Activated CD4-positive, alpha-beta memory T cell treated with anti-CD3 and anti-CD28 coated beads for 36 hours (primary cell): Measurements from ENCODE around the gene RAB11FIP2. TPM values are rescaled to one million over a fixed set of nuclear protein-coding genes. Genes with fewer than 3 reads are reported as not detected.
"Not testable (repeated sequence)": the region's sequence is repeated elsewhere in the genome, so short reads cannot be mapped to it uniquely, and the experiment has no call there.

ENCODE experiments used
- CTCF ChIA-PET: fragments of 350-600 bp; sonication (Branson Sonifier 250); formaldehyde crosslinking; loops from one replicate; lab custom pipeline; 2021; ENCODE audit warnings: antibody characterized with exemption, inconsistent platforms; lab: Charles Lee
- POLR2A ChIA-PET: fragments of 350-600 bp; sonication (Branson Sonifier 250); formaldehyde crosslinking; loops from one replicate; lab custom pipeline; 2021; ENCODE audit warnings: antibody characterized with exemption; lab: Charles Lee
- DNase-seq: peaks from one replicate; pipeline ENCODE4 v3.0.0-alpha.2; 2020
- H3K27ac Mint-ChIP-seq: one replicate; pipeline ENCODE4 v1.8.0; 2021; ENCODE audit warnings: mixed read lengths
- H3K27me3 Mint-ChIP-seq: one replicate; pipeline ENCODE4 v1.8.0; 2021; ENCODE audit warnings: mixed read lengths
- H3K36me3 Mint-ChIP-seq: one replicate; pipeline ENCODE4 v1.8.0; 2021; ENCODE audit warnings: mixed read lengths
- H3K4me1 Mint-ChIP-seq: one replicate; pipeline ENCODE4 v1.8.0; 2021; ENCODE audit warnings: low read depth, mixed read lengths
- H3K4me3 Mint-ChIP-seq: one replicate; pipeline ENCODE4 v1.8.0; 2021; ENCODE audit warnings: mild to moderate bottlenecking, mixed read lengths
- H3K9me3 Mint-ChIP-seq: one replicate; pipeline ENCODE4 v1.8.0; 2021; ENCODE audit warnings: mixed read lengths
- intact Hi-C: fragments of 100-400 bp; cut with micrococcal nuclease; formaldehyde crosslinking; loops from one replicate; pipeline ENCODE4 v1.15.1; 2023
- total RNA-seq, 2 experiments: library from RNA; stranded (reverse); gene quantifications; one replicate each; pipeline ENCODE4 v1.2.3, GENCODE V29; 2021

Gene RAB11FIP2, protein sequence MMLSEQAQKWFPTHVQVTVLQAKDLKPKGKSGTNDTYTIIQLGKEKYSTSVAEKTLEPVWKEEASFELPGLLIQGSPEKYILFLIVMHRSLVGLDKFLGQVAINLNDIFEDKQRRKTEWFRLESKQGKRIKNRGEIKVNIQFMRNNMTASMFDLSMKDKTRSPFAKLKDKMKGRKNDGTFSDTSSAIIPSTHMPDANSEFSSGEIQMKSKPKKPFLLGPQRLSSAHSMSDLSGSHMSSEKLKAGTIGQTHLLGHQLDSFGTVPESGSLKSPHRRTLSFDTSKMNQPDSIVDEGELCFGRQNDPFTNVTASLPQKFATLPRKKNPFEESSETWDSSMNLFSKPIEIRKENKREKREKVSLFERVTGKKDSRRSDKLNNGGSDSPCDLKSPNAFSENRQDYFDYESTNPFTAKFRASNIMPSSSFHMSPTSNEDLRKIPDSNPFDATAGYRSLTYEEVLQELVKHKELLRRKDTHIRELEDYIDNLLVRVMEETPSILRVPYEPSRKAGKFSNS
- 1 to 10 TPM; 7.5 to 9.4 TPM for total RNA-seq

DNA sequence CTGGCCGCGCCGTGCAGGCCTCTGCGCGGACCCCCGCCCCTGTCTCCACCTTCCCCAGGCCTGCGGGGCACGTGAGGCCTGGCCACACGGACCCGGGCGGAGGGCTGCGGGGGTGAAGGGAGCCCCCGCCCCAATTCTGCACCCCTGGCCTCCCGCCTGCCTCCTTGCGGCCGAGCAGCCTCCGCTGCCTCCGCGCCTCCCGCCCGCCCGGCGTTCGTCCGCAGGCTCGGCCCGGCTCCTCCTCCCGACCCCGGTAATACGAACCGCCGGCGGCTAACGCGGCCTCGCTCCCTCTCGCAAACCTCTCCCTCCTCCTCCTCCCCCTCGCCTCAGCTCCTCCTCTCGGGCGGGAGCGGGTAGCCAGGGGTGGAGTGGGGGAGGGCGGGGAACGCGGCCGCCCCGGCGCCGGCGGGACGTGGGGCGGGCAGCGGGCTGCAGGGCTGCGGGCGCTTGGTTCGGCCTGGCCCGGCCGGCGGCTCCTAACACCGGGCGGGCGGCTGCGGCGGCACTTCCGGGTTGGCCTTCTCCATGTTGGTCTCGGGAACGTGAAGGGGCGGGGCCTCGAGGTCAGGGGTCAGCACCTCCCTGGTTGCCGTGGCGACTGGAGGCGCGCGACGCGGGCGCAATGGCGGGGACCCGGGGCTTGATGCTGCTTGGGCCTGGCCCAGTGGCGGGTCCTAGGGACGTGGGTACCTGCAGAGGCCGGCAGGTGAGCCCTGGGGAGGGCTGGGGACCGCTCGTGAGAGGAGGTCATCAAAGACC lies at the start of gene RAB11FIP2:
RAB11FIP2 (minus strand) TSS at position 547 of the 762 bp plus-strand sequence. CDS start 778 bp downstream, outside the sequence.
- H3K4me1 Mint-ChIP-seq = peaks cover 36% of the 10 kb centered on the region
- ChIA-PET POLR2A (no interaction called here), CTCF (no interaction called here)
- H3K9me3 Mint-ChIP-seq = no peaks in the 10 kb centered on the region
- peak; percentile 96 for DNase-seq
- intact Hi-C loops = loop anchor here (2.0 to 10.0 kb wide), 4 partner anchors 44 to 708 kb away; partner anchors contain the start of genes CACUL1, FAM204A and PDZD8
- H3K27me3 Mint-ChIP-seq = no peaks in the 10 kb centered on the region
- H3K4me3 Mint-ChIP-seq = peak within 1 kb of the TSS; percentile 89
- no peaks in the 10 kb centered on the region for H3K36me3 Mint-ChIP-seq
- H3K27ac Mint-ChIP-seq = peak within 1 kb of the TSS; percentile 56

DNA sequence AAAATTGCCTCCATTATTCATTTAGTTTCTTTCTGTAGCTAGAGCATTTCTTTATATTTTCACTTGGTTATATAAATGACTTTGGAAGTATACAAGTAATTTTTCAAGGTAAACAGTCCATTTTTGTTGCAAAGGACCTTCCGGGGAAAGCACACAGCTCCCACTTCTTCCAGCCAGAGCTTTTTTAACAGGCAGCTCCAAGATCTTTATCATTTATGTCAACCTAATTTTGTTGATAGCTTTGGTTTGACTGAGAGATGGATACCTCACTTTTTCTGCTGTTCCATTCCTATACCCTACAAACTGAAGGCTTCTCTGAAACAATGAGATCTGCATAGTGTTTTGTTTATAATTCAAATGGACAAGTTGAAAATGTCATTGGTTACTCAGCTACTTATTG lies 49.3 kb upstream of the RAB11FIP2 start:
- Mint-ChIP-seq H3K27ac (no peak overlapping the region), H3K4me3 (no peak overlapping the region), H3K9me3 (no peaks in the 10 kb centered on the region), H3K36me3 (no peaks in the 10 kb centered on the region), H3K4me1 (no peaks in the 10 kb centered on the region), H3K27me3 (peaks cover 5% of the 10 kb centered on the region)
- CTCF ChIA-PET = no interaction called here
- POLR2A ChIA-PET = no interaction called here
- no peak for DNase-seq
- intact Hi-C loops = no loop called here

DNA sequence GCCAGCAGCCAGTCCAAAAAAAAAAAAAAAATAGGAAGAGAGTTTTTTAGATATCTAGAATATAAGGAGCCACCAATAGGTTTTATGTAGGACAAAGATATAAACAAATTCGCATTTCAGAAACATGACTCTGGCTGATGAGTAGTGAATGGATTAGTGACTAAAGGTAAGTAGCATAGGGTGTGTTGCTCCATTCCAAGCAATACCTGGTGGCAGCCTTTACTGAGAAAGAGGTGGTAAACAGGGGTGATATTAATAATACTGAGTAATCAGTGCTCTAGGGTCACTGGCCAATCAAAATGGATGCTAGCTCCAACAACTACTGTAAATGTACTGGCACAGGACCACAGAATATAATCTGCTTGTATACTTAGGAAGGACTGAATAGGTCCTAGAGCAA lies 45.5 kb upstream of the RAB11FIP2 start:
- H3K4me3 Mint-ChIP-seq = no peak overlapping the region
- intact Hi-C loops = no loop called here
- POLR2A ChIA-PET = no interaction called here
- peaks cover 3% of the 10 kb centered on the region for H3K27me3 Mint-ChIP-seq
- H3K36me3 Mint-ChIP-seq = no peaks in the 10 kb centered on the region
- CTCF ChIA-PET = no interaction called here
- no peaks in the 10 kb centered on the region for H3K9me3 Mint-ChIP-seq
- no peak for DNase-seq
- no peaks in the 10 kb centered on the region for H3K4me1 Mint-ChIP-seq
- H3K27ac Mint-ChIP-seq = no peak overlapping the region

DNA sequence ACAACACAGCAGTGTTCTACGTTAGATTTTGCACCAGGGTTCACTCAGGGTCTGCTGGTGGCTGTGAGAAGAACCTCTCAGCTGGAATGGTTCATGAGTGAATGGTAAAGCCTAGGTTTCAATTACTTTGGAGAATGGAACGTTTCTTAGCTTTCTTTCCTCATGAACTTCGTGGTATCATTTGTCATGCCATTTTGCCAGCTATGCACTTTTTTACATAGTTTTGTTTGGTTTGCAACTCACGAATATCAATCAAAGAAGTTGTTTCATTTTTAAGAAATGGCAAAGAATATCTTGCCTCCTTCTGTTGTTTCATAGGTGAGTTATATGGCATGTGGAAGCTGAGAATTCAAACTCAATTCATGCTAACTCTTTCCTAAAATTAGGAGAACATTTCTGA lies 34.1 kb upstream of the RAB11FIP2 start:
- Mint-ChIP-seq H3K4me1 (no peaks in the 10 kb centered on the region), H3K4me3 (no peak overlapping the region), H3K9me3 (peaks cover 9% of the 10 kb centered on the region), H3K27ac (no peak overlapping the region), H3K36me3 (peaks cover 3% of the 10 kb centered on the region), H3K27me3 (peaks cover 10% of the 10 kb centered on the region)
- ChIA-PET POLR2A (no interaction called here), CTCF (no interaction called here)
- intact Hi-C loops = no loop called here
- no peak for DNase-seq

DNA sequence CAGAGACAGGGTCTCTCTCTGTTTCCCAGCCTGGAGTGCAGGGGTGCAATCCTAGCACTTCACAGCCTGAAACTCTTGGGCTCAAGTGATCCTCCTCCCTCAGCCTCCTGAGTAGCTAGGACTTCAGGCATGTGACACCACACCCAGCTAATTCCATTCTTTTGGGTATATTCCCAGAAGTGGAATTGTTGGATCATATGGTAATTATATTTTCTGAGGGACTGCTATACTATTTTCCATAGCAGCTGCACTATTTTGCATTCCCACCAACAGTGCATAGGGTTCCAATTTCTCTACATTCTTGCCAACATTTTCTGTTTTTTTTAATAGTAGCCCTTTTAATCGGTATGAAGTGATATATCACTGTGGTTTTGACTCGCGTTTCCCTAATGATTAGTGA lies 30.0 kb upstream of the RAB11FIP2 start:
- no peak overlapping the region for H3K27ac Mint-ChIP-seq
- DNase-seq = no peak
- H3K36me3 Mint-ChIP-seq = no peaks in the 10 kb centered on the region
- H3K4me1 Mint-ChIP-seq = no peaks in the 10 kb centered on the region
- no peak overlapping the region for H3K4me3 Mint-ChIP-seq
- ChIA-PET POLR2A (no interaction called here), CTCF (no interaction called here)
- peaks cover 14% of the 10 kb centered on the region for H3K27me3 Mint-ChIP-seq
- intact Hi-C loops = no loop called here
- H3K9me3 Mint-ChIP-seq = no peaks in the 10 kb centered on the region

DNA sequence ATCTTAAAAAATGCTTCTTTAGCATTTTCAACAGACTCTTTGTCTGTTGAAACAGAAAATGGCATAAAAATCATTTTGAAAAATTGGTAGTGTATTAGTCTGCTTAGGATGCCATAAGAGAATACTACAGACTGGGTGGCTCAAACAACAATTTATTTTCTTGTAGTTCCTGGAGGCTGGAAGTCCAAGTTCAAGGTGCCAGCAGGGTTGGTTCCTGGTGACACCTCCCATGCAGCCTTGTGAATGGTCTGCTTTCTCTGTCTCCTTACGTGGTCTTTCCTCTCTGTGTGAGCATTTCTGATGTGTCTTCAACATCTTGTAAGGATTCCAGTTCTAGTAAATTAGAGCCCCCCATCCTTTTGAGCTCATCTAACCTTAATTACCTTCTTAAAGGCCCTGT lies 26.1 kb upstream of the RAB11FIP2 start:
- intact Hi-C loops = no loop called here
- no peak overlapping the region for H3K4me3 Mint-ChIP-seq
- no peak overlapping the region for H3K27ac Mint-ChIP-seq
- ChIA-PET POLR2A (no interaction called here), CTCF (no interaction called here)
- no peaks in the 10 kb centered on the region for H3K9me3 Mint-ChIP-seq
- H3K4me1 Mint-ChIP-seq = no peaks in the 10 kb centered on the region
- DNase-seq = no peak
- no peaks in the 10 kb centered on the region for H3K36me3 Mint-ChIP-seq
- peaks cover 21% of the 10 kb centered on the region for H3K27me3 Mint-ChIP-seq

DNA sequence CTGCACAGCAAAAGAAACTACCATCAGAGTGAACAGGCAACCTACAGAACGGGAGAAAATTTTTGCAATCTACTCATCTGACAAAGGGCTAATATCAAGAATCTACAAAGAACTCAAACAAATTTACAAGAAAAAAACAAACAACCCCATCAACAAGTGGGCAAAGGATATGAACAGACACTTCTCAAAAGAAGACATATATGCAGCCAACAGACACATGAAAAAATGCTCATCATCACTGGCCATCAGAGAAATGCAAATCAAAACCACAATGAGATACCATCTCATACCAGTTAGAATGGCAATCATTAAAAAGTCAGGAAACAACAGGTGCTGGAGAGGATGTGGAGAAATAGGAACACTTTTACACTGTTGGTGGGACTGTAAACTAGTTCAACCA lies 20.6 kb upstream of the RAB11FIP2 start:
- POLR2A ChIA-PET, H3K9me3 Mint-ChIP-seq, intact Hi-C loops, H3K27ac Mint-ChIP-seq, H3K36me3 Mint-ChIP-seq, DNase-seq, CTCF ChIA-PET, H3K4me3 Mint-ChIP-seq, H3K4me1 Mint-ChIP-seq: not testable (repeated sequence)
- peaks cover 12% of the 10 kb centered on the region for H3K27me3 Mint-ChIP-seq

DNA sequence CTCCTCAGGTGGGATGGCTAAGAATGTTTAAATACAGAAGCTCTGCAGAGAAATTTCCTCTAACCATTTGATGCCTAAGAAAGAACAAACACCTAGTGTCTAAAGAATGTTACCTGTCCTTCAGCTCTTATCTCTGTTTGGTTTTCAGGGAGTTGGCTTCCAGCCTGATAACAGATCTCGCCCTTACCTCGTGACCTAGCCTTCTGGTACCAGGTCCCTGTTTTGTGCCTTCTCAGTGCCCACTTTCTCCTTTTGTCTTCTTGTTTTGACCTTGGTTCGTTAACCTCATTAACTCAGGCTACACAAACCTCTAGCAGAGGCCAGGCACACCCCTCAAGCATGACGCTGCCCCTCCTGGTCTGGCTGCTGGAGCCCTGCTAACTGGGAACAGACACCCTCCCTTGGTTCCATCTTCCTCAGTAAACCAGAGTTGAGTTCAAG lies 16.1 kb upstream of the RAB11FIP2 start:
- POLR2A ChIA-PET = no interaction called here
- no peak overlapping the region for H3K4me3 Mint-ChIP-seq
- no peaks in the 10 kb centered on the region for H3K36me3 Mint-ChIP-seq
- H3K4me1 Mint-ChIP-seq = no peaks in the 10 kb centered on the region
- CTCF ChIA-PET = interaction anchor here (0.9 kb wide), 1 partner anchor 232 kb away, joined by 4 read pairs; no protein-coding TSS in a partner anchor
- no peaks in the 10 kb centered on the region for H3K9me3 Mint-ChIP-seq
- intact Hi-C loops = no loop called here
- peaks cover 16% of the 10 kb centered on the region for H3K27me3 Mint-ChIP-seq
- H3K27ac Mint-ChIP-seq = no peak overlapping the region
- DNase-seq = no peak

DNA sequence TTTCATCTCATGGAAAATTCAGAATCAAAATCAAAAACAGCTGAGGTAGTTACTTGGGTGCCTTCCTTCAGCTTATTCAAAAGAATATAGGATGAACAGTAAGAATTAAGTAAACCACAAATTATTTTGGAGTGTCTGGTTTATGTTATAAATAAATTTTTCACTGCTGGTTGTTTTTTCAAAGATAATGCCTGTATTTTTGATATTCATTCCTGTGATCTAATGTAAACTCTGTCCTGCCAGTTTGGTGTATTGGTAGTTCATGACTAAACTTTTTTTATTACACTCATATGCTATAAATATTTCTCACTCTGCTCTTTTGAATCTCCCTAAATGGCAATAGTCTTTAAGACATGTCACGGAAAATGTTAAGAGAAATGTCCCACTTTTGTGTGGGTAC lies 11.6 kb upstream of the RAB11FIP2 start:
- ChIA-PET POLR2A (no interaction called here), CTCF (no interaction called here)
- H3K9me3 Mint-ChIP-seq = no peaks in the 10 kb centered on the region
- no peaks in the 10 kb centered on the region for H3K4me1 Mint-ChIP-seq
- intact Hi-C loops = no loop called here
- H3K27ac Mint-ChIP-seq = no peak overlapping the region
- no peaks in the 10 kb centered on the region for H3K36me3 Mint-ChIP-seq
- DNase-seq = no peak
- peaks cover 14% of the 10 kb centered on the region for H3K27me3 Mint-ChIP-seq
- no peak overlapping the region for H3K4me3 Mint-ChIP-seq

DNA sequence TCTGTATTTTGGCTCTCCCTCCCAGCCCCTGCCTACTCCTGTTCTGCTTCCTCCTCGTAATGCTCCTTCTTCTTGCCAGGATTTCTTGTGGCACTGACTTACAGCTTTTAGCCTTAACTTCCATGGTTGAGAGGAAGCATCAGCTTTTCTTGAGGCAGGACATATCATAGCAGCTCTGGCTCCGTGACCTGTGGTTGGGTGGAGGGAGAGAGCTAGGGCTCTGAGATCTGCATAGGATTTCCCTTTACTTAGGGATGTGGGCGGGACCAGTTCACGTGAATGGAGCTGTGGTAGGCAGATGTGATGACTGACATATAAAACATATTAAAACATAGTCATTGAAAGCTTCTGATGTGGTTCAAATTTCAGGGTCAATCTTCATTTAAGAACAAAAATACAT lies 10.6 kb upstream of the RAB11FIP2 start:
- Mint-ChIP-seq H3K4me1 (no peaks in the 10 kb centered on the region), H3K36me3 (no peaks in the 10 kb centered on the region), H3K27me3 (peaks cover 14% of the 10 kb centered on the region), H3K9me3 (no peaks in the 10 kb centered on the region), H3K4me3 (no peak overlapping the region), H3K27ac (no peak overlapping the region)
- intact Hi-C loops = no loop called here
- POLR2A ChIA-PET = no interaction called here
- no peak for DNase-seq
- CTCF ChIA-PET = no interaction called here

DNA sequence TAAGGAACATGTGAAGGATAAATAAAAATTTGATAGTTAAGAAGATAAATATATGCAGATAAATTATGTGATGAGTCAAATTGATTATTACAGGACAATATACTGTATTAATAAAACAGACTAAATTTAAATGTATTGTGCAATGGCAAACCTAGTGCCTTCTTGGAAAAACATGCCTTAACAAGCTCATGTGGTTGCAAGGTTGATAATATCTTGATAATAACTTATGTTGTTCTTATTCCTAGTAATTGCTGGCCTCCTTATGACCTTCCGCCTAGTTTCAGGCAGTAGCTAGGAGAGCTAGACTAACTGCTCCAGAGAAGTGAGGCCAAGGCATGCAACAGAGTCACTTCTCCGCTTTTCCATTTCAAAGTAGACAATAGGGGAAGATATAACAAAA lies 7.6 kb upstream of the RAB11FIP2 start:
- no peak for DNase-seq
- no peak overlapping the region for H3K4me3 Mint-ChIP-seq
- H3K4me1 Mint-ChIP-seq = no peaks in the 10 kb centered on the region
- peaks cover 7% of the 10 kb centered on the region for H3K27me3 Mint-ChIP-seq
- intact Hi-C loops = no loop called here
- no peaks in the 10 kb centered on the region for H3K36me3 Mint-ChIP-seq
- POLR2A ChIA-PET = no interaction called here
- H3K9me3 Mint-ChIP-seq = no peaks in the 10 kb centered on the region
- CTCF ChIA-PET = no interaction called here
- H3K27ac Mint-ChIP-seq = no peak overlapping the region

DNA sequence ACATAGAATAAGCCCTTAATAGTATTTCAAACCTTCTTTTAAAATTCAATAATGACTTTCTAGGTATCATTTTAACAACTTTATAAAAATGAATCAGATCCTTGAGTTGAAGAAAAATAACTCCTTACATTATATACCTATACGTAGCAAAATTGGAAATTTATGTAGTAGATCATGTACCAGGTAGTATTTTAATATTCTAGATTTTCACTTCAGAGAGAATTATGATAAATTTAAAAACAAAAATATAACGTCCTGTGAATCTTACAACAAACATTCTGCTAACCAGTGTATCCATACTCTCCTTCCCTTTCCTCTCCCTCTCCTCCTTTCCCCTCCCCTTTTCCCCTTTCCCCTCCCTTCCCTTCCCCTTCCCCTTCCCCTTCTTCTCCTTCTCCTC lies 6.1 kb upstream of the RAB11FIP2 start:
- no peaks in the 10 kb centered on the region for H3K9me3 Mint-ChIP-seq
- no peaks in the 10 kb centered on the region for H3K36me3 Mint-ChIP-seq
- DNase-seq = no peak
- H3K4me3 Mint-ChIP-seq = no peak overlapping the region
- no peak overlapping the region for H3K27ac Mint-ChIP-seq
- ChIA-PET CTCF (no interaction called here), POLR2A (no interaction called here)
- H3K4me1 Mint-ChIP-seq = no peaks in the 10 kb centered on the region
- intact Hi-C loops = no loop called here
- H3K27me3 Mint-ChIP-seq = peaks cover 3% of the 10 kb centered on the region
